HCT116 (cell line): Measurements from ENCODE around the gene PEX6. TPM values are rescaled to one million over a fixed set of nuclear protein-coding genes. Genes with fewer than 3 reads are reported as not detected.

Source experiments
- ATAC-seq: fragments of 200-7000 bp; cut with Tn5 transposase; 2 replicates; pipeline ENCODE4 v1.9.1; 2020; ENCODE audit warnings: mild to moderate bottlenecking, moderate library complexity
- BruUV-seq: library from RNA; stranded (reverse); fragments of 400-500 nt; replicated peaks from 2 replicates; lab custom pipeline; 2021; lab: Mats Ljungman, UMichigan
- CTCF ChIA-PET: fragments of 300-600 bp; sonication (Branson Sonifier 250); formaldehyde crosslinking; loops from one replicate; lab custom pipeline; 2021; ENCODE audit warnings: antibody characterized with exemption; lab: Charles Lee
- POLR2A ChIA-PET: fragments of 300-600, 350-600 bp; sonication (Branson Sonifier 250); formaldehyde crosslinking; loops from one replicate; lab custom pipeline; 2021; ENCODE audit warnings: antibody characterized with exemption; lab: Charles Lee
- RAD21 ChIA-PET, 2 experiments: fragments of 300-600 bp; sonication (Branson Sonifier 250); formaldehyde crosslinking; loops; one replicate each; lab custom pipeline; 2023; ENCODE audit warnings: low total read pairs in 2 of 2; ENCODE audit not compliant: uncharacterized antibody in 2 of 2, unreplicated experiment in 2 of 2, low non-redundant PET in 1 of 2; lab: Charles Lee
- DNase-seq: peaks from one replicate; pipeline ENCODE4 v3.0.0-alpha.2; 2010; ENCODE audit warnings: low read depth, low spot score
- H2AFZ ChIP-seq: fragments of 200-600 bp; shearing (Covaris generic), sonication (generic); 2 replicates; pipeline ENCODE4 v1.6.1; 2017; ENCODE audit warnings: low read depth, mixed run types, mixed read lengths, antibody characterized with exemption, low read length; ENCODE audit not compliant: poor library complexity, severe bottlenecking
- H3K27ac ChIP-seq: 2 replicates; pipeline ENCODE4 v1.5.1; 2012; ENCODE audit warnings: low read depth, low read length
- H3K27me3 ChIP-seq: fragments of 200-600 bp; sonication (generic); 2 replicates; pipeline ENCODE4 v1.6.1; 2016; ENCODE audit warnings: mixed run types, low read length, mixed read lengths; ENCODE audit not compliant: insufficient read depth
- H3K36me3 ChIP-seq, 2 experiments: fragments of 200-500 bp in 1 of 2; fragments of 200-600 bp in 1 of 2; sonication (Bioruptor generic) in 1 of 2; sonication (generic) in 1 of 2; 2 replicates each; pipeline versions ENCODE4 v1.5.1 to v1.6.1; 2014 to 2016; ENCODE audit warnings: low read length in 2 of 2, inconsistent platforms in 1 of 2, mixed read lengths in 1 of 2, mixed run types in 1 of 2; ENCODE audit not compliant: insufficient read depth in 2 of 2, control insufficient read depth in 1 of 2
- H3K4me1 ChIP-seq, 2 experiments: fragments of 200-600 bp in 1 of 2; sonication (generic) in 1 of 2; 2 replicates each; pipeline versions ENCODE4 v1.5.1 to v1.6.1; 2012 to 2017; ENCODE audit warnings: low read length in 2 of 2, inconsistent platforms in 1 of 2, mild to moderate bottlenecking in 1 of 2, mixed read lengths in 1 of 2, mixed run types in 1 of 2, moderate library complexity in 1 of 2; ENCODE audit not compliant: insufficient read depth in 2 of 2, control insufficient read depth in 1 of 2
- H3K4me2 ChIP-seq: fragments of 200-600 bp; sonication (generic); 2 replicates; pipeline ENCODE4 v1.6.1; 2017; ENCODE audit warnings: mixed run types, low read length, mixed read lengths
- H3K4me3 ChIP-seq, 2 experiments: fragments of 200-600 bp in 1 of 2; sonication (generic) in 1 of 2; replicated peaks in 1 of 2; 2 replicates each; pipeline ENCODE4 v1.5.1; 2011 to 2016; ENCODE audit warnings: low read length in 2 of 2, control low read depth in 1 of 2, low read depth in 1 of 2, mild to moderate bottlenecking in 1 of 2, mixed read lengths in 1 of 2, mixed run types in 1 of 2
- H3K79me2 ChIP-seq: fragments of 200-600 bp; sonication (generic); 2 replicates; pipeline ENCODE4 v1.6.1; 2017; ENCODE audit warnings: mild to moderate bottlenecking, mixed run types, low read length, moderate library complexity, mixed read lengths; ENCODE audit not compliant: insufficient read depth
- H3K9ac ChIP-seq: fragments of 200-600 bp; sonication (generic); 2 replicates; pipeline ENCODE4 v1.6.1; 2016; ENCODE audit warnings: low read length, mixed read lengths
- H3K9me2 ChIP-seq: fragments of 200-600 bp; sonication (generic), shearing (Covaris generic); 2 replicates; pipeline ENCODE4 v1.6.1; 2017; ENCODE audit warnings: mixed run types, mild to moderate bottlenecking, moderate library complexity; ENCODE audit not compliant: insufficient read depth
- H3K9me3 ChIP-seq, 2 experiments: fragments of 200-500 bp in 1 of 2; fragments of 200-600 bp in 1 of 2; sonication (Bioruptor generic) in 1 of 2; sonication (generic) in 1 of 2; 2 replicates each; pipeline ENCODE4 v1.6.1; 2014 to 2017; ENCODE audit warnings: low read length in 2 of 2, mixed read lengths in 2 of 2, inconsistent platforms in 1 of 2, low read depth in 1 of 2, mild to moderate bottlenecking in 1 of 2, mixed run types in 1 of 2, moderate library complexity in 1 of 2; ENCODE audit not compliant: control insufficient read depth in 1 of 2, insufficient read depth in 1 of 2
- H4K20me1 ChIP-seq: fragments of 200-600 bp; sonication (generic), shearing (Covaris generic); 2 replicates; pipeline ENCODE4 v1.6.1; 2017; ENCODE audit warnings: mixed run types, mild to moderate bottlenecking, moderate library complexity; ENCODE audit not compliant: insufficient read depth
- EGR1 ChIP-seq: IDR thresholded peaks from 2 replicates; pipeline ENCODE4 v1.6.1; 2012; ENCODE audit warnings: low read depth
- ELF1 ChIP-seq: IDR thresholded peaks from 2 replicates; pipeline ENCODE4 v1.6.1; 2012; ENCODE audit warnings: low read depth, borderline replicate concordance
- EZH2phosphoT487 ChIP-seq: fragments of 200-600 bp; IDR thresholded peaks from 2 replicates; pipeline ENCODE4 v1.6.1; 2018; ENCODE audit warnings: antibody characterized with exemption, borderline replicate concordance
- RAD21 ChIP-seq: IDR thresholded peaks from 2 replicates; pipeline ENCODE4 v1.6.1; 2012; ENCODE audit warnings: low read depth, mild to moderate bottlenecking
- SP1 ChIP-seq: IDR thresholded peaks from 2 replicates; pipeline ENCODE4 v1.6.1; 2012; ENCODE audit warnings: low read depth
- TCF7L2 ChIP-seq: IDR thresholded peaks from 2 replicates; pipeline ENCODE4 v1.7.0; 2011; ENCODE audit warnings: borderline replicate concordance, inconsistent platforms; ENCODE audit not compliant: insufficient read depth, insufficient read length; ENCODE audit errors: extremely low read depth
- ZBTB33 ChIP-seq: IDR thresholded peaks from 2 replicates; pipeline ENCODE4 v1.6.1; 2011; ENCODE audit warnings: mild to moderate bottlenecking, low read length, moderate library complexity; ENCODE audit not compliant: insufficient replicate concordance; ENCODE audit errors: extremely low read depth
- ZFX ChIP-seq: fragments of 450-650 bp; IDR thresholded peaks from 2 replicates; pipeline ENCODE4 v1.6.1; 2017
- ZNF274 ChIP-seq: fragments of 200-500 bp; sonication (Bioruptor generic); IDR thresholded peaks from 2 replicates; pipeline ENCODE4 v1.6.1; 2014; ENCODE audit warnings: mild to moderate bottlenecking, low read depth, low read length, inconsistent platforms
- intact Hi-C: fragments of 100-400 bp; cut with micrococcal nuclease; formaldehyde crosslinking; loops from 2 replicates; pipeline ENCODE4 v1.10.0; 2022
- total RNA-seq: library from RNA; stranded (reverse); gene quantifications from one replicate; pipeline ENCODE4 v1.2.1, GENCODE V29; 2021; ENCODE audit not compliant: unreplicated experiment
- TF ChIP-seq, protein P1 (sequence below), 3 experiments: fragments of 200-600 bp in 1 of 3; sonication (generic) in 1 of 3; IDR thresholded peaks in 2 of 3; conservative IDR thresholded peaks in 1 of 3; 2 replicates each; pipeline ENCODE4 v1.5.1; 2012 to 2017; ENCODE audit warnings: low read depth in 2 of 3, low read length in 2 of 3, antibody characterized with exemption in 1 of 3, borderline replicate concordance in 1 of 3, control low read depth in 1 of 3, mild to moderate bottlenecking in 1 of 3, mixed read lengths in 1 of 3, mixed run types in 1 of 3, moderate library complexity in 1 of 3; ENCODE audit not compliant: insufficient read depth in 1 of 3
- TF ChIP-seq, protein P2 (sequence below): IDR thresholded peaks from 2 replicates; pipeline ENCODE4 v1.6.1; 2012

Gene PEX6
- total RNA-seq, 1 experiment from 2014 or later, result 21.4 TPM

DNA sequence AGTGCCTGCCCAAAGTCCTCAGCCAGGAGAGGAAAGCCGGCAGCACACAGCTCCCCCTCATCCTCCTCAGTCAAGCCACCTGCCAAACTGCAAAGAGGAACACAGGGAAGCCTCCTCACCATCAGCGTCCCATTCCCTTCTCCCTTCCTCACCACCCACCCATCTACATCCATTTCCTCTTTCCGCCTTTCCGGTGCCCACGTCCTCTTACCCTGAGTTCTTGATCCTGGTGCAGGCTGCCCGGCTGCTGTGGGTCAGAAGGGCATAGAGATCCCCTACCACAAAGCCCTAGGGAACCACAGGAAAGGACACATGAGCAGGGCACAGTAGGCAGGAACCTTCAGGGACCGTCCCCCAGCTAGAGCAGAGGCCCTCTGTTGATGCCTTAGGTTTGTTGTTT lies 12.4 kb downstream of the PEX6 start:
- H3K27ac ChIP-seq, result no peak overlapping the region
- no peaks in the 10 kb centered on the region for H3K9me2 ChIP-seq
- H3K27me3 ChIP-seq, result no peaks in the 10 kb centered on the region
- ChIA-PET POLR2A (no interaction called here), CTCF (no interaction called here), RAD21 (no interaction called here)
- no peak overlapping the region for H2AFZ ChIP-seq
- BruUV-seq, result no TSS peak
- intact Hi-C loops, result no loop called here
- DNase-seq, result no peak
- ATAC-seq, result no peak
- no peak overlapping the region for H3K4me3 ChIP-seq
- no peaks in the 10 kb centered on the region for H4K20me1 ChIP-seq
- peaks cover 11 to 21% of the 10 kb centered on the region in 2 experiments for H3K4me1 ChIP-seq
- TF ChIP-seq EZH2phosphoT487 (no peak), SP1 (no peak), EGR1 (no peak), TCF7L2 (no peak), ZNF274 (no peak), ZFX (no peak), ELF1 (no peak)
- H3K36me3 ChIP-seq, result peaks cover 0 to 3% of the 10 kb centered on the region in 2 experiments; a peak in 2 of 4 replicates
- no peak overlapping the region for H3K9ac ChIP-seq
- H3K79me2 ChIP-seq, result no peaks in the 10 kb centered on the region
- H3K4me2 ChIP-seq, result no peak overlapping the region
- no peaks in the 10 kb centered on the region for H3K9me3 ChIP-seq

DNA sequence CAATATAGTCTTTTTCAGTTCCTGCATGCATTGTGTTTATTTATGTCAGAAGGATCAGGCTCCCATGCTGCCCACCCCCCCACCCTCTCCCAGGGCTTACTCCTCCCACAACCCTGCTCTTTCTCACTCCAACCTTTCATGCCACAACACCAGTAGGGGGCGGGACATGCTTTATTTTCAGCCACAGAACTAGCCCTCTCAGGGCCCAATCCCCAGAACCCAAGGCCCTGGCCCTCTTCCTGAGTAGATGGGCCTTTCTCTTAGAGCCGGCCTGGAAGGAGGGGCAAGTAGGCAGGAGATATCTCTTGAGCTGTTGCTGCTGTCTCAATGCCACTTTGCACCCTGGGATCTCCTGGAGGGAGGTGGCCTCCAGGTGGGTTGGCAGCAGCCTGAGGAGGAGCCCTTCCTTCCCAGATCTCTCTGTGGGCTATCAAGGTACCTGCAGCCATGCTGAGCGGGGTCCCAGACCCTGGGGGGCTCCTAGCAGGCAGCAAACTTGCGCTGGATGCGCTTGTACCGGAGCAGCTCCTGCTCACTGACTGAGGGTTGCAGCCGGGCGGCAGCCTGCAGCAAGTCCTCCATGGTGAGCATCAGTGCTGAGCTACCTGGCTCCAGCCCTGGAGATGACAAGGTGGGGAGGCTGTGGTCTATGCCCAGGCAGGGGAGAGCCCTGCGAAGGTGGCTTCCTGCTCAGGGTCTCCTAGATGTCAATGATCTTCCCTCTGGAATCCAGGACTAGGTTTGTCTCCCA lies 15.0 kb downstream of the PEX6 start:
- Histone ChIP-seq H3K9me3 (no peaks in the 10 kb centered on the region), H3K27me3 (no peaks in the 10 kb centered on the region), H3K36me3 (peaks cover 0 to 3% of the 10 kb centered on the region in 2 experiments; a peak in 2 of 4 replicates), H3K27ac (no peak overlapping the region), H3K4me1 (peaks cover 10 to 17% of the 10 kb centered on the region in 2 experiments), H4K20me1 (no peaks in the 10 kb centered on the region), H2AFZ (no peak overlapping the region), H3K4me2 (no peak overlapping the region), H3K4me3 (no peak overlapping the region), H3K9ac (no peak overlapping the region), H3K79me2 (no peaks in the 10 kb centered on the region), H3K9me2 (no peaks in the 10 kb centered on the region)
- CTCF ChIA-PET, result interaction anchor here (2.1 kb wide), 1 partner anchor 179 kb away, joined by 9 read pairs; no protein-coding TSS in a partner anchor
- RAD21 ChIA-PET, result no interaction called here
- intact Hi-C loops, result loop anchor here (5.0 kb wide), 1 partner anchor 178 kb away; no protein-coding TSS in a partner anchor
- TSS peak; percentile 28 for BruUV-seq
- DNase-seq (no peak), ATAC-seq (peak; percentile 77)
- TF ChIP-seq RAD21, result peak; percentile 75
- TF ChIP-seq, protein P1, sequence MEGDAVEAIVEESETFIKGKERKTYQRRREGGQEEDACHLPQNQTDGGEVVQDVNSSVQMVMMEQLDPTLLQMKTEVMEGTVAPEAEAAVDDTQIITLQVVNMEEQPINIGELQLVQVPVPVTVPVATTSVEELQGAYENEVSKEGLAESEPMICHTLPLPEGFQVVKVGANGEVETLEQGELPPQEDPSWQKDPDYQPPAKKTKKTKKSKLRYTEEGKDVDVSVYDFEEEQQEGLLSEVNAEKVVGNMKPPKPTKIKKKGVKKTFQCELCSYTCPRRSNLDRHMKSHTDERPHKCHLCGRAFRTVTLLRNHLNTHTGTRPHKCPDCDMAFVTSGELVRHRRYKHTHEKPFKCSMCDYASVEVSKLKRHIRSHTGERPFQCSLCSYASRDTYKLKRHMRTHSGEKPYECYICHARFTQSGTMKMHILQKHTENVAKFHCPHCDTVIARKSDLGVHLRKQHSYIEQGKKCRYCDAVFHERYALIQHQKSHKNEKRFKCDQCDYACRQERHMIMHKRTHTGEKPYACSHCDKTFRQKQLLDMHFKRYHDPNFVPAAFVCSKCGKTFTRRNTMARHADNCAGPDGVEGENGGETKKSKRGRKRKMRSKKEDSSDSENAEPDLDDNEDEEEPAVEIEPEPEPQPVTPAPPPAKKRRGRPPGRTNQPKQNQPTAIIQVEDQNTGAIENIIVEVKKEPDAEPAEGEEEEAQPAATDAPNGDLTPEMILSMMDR (IDR thresholded peaks at IDR 0.05 in 2 of 3, conservative IDR thresholded peaks at IDR 0.05 in 1 of 3; ENCODE audit: borderline replicate concordance in 1 of 3, insufficient read depth in 1 of 3, low read depth in 2 of 3, low read length in 2 of 3), result peak; percentile 42 to 52 (median 47); a peak in 5 of 6 replicates
- no peak for TF ChIP-seq ZBTB33
- TF ChIP-seq, protein P2, sequence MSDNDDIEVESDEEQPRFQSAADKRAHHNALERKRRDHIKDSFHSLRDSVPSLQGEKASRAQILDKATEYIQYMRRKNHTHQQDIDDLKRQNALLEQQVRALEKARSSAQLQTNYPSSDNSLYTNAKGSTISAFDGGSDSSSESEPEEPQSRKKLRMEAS, result no peak
- POLR2A ChIA-PET, result interaction anchor here (0.6 kb wide), 1 partner anchor 20 kb away, joined by 3 read pairs; the partner anchor contains the start of gene PPP2R5D
